Inflammatory macrophage treated with lipopolysaccharide for 4 hours (primary cell): ENCODE measurements around the gene KRTAP10-11.
"Not testable (repeated sequence)": the region's sequence is repeated elsewhere in the genome, so short reads cannot be mapped to it uniquely, and the experiment has no call there.

Experiments
- DNase-seq: peaks from one replicate; pipeline ENCODE4 v3.0.0-alpha.2; 2020

Gene KRTAP10-11

DNA sequence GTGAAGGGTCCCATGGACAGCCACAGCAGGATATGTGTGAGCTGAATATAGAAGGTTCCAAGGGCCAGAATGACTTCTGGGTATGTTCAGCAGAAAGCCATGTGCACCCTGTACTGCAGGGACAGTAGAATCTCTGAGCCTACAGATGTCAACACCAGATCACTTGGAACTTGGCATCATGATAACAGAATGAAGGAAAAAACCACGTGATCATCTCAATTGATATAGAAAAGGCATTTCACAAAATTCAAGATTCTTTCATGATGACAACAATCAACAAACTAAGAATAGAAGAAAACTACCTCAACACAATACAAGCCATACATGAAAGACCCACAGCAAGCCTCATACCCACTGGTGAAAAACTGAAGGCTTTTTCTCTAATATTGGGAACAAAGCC is 21.4 kb downstream of the KRTAP10-11 start:
- DNase-seq = no peak

DNA sequence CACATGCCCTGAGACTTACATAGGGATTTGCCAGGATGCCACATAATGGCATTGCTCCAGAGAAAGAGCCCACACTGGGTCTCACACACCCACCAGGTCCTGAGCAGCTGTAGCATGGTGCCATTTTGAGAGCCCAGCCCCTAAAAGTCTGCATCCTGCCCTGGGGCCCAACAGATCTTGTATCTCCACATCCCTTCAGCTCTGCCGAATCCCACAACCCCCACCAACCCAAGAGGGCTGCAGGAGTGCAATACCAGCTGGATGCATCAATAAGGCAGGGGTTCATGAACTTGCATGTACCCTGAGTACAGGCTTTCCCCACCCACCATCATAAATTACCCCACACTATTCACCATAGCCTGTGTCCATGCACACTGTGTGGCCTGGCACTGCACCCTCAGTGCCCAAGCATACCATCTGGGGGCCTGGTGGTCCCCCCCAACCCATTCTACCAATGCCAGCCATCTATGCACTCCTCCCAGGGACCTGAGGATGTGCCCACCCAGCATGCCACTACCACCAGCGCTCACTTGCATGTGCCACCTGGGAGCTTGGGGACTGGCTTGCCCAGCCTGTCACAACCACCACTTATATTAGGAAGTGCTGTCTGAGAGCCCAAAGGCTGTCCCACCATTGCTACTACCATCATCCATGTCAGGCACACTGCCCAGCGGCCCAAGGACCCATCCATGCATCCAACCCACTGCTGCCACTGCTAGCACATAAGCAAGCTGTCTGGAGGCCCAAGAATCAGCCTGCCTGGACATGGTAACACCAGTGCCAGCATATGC is 24.6 kb downstream of the KRTAP10-11 start:
- DNase-seq = no peak

DNA sequence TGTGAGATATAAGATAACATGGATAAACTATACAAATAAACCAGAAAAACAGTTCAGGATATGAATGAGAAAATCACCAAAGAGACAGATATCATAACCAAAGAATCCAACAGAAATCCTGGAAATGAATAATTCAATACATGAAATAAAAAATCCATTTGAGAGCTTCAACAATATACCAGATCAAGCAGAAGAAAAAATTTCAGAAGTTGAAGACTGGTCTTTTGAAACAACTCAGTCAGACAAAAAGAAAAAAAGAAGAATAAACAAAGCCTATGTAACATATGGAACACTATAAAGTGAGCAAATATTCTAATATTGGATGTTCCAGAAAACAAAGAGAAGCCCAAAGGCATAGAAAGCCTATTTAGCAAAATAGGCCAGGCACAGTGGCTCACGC is 25.7 kb downstream of the KRTAP10-11 start:
- DNase-seq = no peak

DNA sequence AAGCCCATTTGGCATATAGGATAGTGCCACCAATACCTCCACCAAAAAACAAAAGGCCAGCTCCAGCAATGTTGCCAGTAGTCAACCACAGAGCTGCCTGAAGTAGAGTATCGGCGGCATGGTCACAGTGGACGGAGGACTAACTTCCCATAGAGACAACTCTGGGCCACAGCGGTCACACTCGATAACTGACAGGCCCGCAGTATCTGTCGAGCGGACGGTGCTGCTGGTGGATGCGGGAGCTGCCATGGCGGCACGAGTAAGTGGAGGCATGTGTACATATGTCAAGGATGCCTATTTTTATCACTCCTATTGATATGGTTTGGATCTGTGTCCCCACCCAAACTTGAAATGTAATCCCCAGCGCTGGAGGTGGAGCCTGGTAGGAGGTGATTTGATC is 31.7 kb downstream of the KRTAP10-11 start:
- no peak for DNase-seq

DNA sequence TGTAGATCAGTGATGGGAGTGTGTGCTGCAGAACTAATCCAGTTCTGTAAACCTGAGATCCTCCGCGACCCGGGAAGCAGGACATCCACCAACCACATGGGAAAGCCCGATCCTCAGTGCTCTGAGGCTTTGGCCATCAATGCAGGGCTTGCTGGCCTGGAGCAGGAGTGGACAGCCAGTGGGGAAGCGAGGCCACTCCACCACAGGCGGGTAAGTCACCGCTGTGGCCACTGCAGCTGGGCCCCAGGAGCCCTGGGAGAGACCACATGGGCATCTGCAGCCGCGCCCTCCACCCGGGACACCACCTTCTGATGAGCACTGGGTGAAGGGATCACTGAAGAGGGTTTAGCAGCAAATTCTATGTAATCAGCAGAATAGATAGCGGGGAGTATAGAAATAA is 34.9 kb downstream of the KRTAP10-11 start:
- DNase-seq = no peak

DNA sequence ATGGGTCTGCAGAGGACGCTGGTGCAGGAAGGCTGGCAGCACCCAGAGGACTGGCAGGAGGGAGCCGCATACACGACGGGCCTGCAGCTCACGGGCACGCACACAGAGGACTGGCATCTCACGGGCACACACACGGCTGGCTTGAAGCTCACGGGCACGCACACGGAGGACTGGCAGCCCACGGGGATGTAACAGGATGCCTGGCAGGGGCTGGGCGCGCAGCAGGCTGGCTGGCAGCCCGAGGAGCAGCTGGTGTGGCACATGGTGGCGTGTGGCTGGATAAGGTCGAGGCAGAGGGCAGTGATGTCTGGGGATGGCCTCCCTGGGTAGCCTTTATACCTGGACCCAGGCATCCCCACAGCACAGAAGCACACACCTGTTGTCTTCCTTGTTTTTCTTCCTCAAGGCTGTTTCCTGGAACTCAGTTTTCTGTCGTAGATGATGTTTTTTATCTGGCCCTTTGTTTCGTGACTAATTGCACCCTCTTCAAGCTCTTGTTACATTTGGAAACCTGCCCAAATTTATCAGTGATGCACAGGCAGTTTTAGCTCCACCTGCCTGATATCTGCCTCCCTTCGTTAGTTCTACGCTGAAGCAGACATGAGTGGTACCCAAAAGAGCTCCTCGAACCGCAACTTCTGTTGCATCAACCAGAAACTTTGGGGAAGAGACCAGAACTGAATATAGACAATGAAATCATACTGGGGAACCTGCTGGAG is 35.8 kb downstream of the KRTAP10-11 start, which contains the start of gene KRTAP12-1:
Gene KRTAP12-1, minus strand, starts transcription at position 303 of the 719 bp plus-strand sequence. Its CDS starts 40 bp downstream, at position 263.
- no peak for DNase-seq

DNA sequence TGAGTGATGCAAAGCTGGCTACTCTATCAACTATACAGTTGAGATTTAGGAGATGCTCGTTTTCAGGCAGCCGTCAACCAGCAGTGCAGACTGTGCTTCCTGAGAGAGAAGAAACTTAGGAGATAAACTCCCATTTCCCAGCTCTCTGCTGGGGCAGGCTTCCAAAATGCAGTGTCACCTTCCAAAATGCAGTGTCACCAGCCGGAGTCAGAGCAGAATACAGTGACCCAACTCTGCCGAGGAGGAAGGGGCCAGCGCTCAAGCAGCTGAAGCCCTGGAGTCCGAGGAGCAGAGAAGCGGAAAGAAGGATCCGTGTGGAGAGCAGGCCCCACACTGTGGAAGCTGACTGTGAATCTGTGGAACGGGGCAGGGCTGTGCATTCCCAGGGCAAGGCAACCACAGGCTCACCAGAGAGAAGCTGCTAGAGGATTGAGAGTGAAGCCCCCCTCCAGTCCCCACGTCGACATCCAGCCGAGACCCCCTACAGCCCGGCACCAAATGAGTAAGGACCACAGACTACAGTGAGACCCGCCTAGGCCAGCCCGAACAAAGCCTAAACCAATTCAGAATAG is 36.5 kb downstream of the KRTAP10-11 start:
- DNase-seq = no peak

DNA sequence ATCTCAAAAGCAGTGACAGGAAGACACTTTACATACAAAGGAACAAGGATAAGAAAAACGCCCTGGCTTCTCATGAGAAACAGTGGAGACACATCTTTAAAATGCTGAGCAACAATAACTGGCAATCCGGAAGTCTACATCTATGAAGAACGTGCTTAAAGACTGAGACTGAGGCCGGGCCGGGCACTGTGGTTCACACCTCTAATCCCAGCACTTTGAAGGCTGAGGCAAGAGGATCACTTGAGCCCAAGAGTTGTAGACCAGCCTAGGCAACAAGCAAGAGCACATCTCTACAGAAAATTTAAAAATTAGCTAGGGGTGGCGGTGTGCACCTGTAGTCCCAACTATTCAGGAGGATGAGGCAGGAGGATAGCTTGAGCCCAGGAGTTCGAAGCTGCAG is 37.9 kb downstream of the KRTAP10-11 start:
- no peak for DNase-seq

DNA sequence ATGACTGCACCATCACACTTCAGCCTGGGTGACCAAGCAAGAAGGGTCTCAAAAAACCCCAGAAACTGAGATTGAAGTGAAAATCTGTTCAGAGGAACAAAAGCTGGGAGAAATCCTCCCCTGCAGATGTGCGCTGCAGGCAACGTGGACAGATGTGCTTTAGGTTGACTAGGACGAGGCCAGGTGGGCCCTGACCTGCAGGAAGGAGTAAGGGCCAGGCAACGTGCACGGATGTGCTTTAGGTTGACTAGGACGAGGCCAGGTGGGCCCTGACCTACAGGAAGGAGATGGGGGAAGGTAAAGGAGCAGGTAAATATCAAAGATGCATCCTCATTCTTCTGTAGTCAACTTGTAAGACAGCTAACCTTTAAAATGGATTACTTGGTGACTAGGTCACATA is 38.3 kb downstream of the KRTAP10-11 start:
- no peak for DNase-seq

DNA sequence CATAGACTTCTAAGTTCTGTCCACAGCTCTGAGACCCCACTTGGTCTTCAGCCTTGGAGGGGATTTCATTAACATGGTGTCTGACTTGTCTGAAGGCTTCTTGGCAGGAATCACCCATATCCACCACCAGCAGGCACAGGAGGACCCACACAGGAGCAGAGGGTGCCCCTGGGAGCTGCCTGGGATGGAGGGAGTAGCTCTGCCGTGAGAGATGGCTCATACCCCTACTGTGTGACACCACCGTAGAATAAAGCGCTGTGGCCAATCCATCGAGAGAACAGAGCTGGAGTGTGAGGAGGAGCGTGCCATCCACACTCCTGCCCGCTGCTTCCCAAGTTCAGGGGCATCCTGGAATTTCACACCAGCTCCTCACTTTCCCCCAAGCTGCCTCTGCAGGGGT is 38.8 kb downstream of the KRTAP10-11 start:
- not testable (repeated sequence) for DNase-seq

DNA sequence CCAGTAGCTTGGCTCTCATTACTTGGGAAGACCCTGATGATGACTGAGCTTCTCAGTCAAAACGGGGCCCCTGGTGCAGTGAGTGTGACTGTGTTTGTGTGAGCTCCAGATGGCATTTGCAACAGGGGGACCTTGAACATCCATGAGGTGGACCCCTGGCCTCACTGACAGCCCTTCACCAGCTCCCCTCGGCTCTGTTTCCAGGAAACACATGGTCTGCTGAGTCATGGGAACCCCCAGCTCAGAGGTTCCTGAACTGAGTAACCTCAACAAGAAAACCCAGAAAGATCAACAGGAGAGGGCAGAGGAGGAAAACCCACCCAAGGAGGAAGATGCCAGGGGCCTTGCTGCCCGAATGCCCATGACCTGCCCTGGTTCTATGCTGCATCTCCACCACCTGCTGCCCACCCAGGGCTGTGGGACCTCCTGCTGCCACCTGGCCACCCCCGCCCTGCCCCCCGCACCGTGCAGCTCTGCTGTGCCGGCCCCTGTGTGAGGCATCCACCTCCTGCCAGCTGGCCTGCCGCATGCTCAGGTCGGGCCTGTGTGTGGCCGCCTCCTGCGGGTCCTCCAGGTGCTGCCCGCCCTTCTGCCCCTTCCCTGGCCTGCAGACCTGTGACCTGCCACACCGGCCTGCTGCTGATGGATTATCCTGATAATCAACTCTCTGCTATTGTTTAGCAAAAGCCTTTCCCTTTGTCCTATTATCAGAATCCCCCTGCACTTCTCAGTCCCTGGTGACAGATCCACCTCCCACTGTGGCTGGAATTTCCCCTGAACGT is 40.0 kb downstream of the KRTAP10-11 start:
- no peak for DNase-seq

DNA sequence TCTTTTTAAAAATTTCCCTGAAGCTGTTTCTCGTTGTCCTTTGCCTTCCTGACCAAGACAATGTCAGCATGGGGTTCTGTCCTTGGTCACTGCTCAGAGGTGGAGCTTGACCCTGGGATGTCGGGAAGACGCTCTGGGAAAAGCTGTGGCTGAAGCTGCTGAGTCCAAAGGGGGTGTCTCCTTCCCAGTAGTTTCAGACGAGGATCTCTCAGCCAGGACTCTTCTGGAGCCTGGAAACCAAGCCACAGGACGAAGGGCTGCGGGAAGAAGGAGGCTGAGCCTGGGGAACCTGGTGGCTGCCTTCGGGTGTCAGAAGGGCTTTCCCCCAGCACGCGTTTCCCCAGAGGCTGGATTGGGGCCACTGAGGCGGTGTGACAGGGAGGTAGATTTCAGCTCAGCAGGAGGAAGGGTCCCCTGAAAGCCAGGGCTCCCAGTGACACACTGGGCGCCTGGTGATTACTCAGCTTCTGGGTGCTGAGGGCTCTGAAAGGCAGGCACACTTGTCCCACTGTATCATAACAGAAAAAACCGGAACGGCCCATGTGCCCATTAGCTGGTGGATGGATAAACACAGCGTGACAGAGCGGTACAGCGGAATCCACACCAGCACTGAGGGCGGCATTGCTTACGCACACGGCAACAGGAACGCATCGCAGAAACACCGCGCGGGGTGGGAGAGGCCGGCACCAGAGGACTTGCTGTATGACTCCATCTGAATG is 40.8 kb downstream of the KRTAP10-11 start:
- DNase-seq = no peak

DNA sequence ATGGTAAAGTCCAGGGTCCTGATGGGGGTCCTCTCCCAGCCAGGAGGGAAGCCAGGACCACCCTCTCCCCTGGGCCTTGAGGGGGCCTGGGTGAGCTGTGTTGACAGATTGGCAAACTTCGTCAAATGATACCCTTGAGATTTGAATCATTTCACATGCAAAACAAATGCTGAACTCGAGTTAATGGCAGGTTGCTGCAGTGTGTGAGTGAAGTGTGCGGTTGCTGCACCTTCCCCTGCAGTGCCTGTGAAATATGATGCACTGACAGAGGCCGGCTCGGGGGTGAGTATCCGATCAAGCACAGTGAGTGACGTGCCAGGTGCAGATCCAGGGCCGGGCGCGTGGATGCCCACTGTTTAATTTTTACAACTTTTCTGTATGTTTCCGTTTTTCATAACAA is 41.5 kb downstream of the KRTAP10-11 start:
- DNase-seq = no peak

DNA sequence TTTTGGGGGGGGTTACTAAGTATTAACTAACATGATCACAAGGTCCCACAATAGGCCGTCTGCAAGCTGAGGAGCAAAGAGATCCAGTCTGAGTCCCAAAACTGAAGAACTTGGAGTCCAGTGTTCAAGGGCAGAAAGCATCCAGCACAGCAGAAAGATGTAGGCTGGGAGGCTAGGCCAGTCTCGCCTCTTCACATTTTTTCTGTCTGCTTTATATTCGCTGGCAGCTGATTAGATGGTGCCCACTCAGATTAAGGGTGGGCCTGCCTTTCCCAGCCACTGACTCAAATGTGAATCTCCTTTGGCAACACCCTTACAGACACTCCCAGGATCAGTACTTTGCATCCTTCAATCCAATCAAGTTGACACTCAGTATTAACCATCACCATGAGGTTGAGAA is 43.5 kb downstream of the KRTAP10-11 start:
- not testable (repeated sequence) for DNase-seq

DNA sequence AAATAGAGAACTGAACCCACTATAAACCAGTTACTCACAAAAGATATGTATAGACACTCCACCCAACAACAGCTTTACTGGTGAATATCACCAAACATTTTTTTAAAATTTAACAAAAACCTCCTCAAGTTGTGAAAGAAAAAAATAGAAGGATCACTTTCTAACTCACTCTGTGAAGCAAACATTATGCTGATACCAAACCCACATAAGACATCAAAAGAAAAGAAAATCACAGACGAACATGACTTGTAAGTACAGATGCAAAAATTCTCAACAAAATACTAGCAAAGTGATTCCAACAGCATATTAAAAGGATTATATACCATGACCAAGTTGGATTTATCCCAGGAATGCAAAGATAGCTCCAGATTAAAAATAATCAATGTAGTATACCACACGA is 45.5 kb downstream of the KRTAP10-11 start:
- DNase-seq = no peak

DNA sequence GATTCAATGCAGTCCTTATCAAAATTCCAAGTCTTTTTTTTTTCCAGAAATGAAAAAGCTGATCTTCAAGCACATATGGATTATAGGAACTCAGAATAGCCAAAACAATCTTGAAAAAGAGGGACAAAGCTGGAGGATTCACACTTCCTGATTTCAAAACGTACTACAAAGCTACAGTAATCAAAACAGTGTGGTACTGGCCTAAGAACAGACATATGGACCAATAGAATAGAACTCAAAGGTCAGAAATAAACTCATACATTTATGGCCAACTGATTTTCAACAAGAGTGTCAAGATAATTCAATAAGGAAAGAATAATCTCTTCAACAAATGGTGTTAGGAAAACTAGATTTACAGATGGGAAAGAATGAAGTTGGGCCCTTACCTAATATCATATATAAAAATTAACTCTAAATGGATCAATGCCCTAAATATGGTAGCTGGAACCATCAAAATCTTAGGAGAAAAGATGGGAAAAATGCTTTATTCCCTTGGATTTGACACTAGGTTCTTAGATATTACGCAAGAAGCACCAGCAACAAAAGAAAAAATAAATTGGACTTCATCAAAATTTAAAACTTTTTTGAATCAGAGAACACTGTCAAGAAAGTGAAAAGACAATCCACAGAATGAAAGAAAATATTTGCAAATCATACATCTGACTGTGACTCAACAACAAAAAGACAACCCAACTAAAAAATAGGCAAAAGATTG is 46.7 kb downstream of the KRTAP10-11 start:
- no peak for DNase-seq

DNA sequence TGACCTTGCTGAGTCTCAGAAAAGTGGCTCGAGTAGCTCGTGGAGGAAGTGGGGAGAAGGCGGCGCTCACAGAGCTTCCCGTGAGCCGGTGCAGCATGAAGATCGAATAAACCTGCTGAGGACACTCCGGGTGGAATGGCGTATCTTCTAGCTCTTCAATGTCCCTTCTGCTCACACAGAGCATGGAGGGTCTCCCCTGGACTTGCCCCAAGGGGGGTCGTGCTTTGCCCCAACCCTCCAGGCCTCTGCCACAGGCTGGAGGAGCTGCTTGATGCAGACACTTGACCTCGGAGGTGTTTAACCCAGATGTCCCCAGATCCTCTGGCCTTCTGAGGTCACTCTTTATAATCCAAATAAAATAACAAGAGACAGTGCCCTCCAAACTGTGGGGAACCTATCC is 48.6 kb downstream of the KRTAP10-11 start:
- no peak for DNase-seq

DNA sequence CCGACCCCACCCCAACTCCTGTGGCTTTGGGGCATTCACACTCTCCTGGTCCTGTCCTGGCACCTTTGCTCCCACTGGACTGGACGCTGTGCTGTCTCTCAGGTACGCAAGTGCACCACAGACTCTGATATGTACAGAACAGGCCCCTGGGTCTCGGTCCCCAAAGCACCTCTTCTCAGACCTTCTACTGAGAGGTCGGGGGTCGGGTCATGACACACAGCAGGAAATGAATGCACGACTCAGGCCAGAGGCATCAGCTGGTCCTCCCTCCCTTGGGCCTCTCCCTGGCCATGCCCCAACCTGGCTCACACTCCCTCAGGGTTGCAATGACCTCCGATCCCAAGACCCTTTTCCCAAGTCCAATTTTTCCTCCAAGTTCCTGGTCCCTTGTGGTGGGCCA is 49.0 kb downstream of the KRTAP10-11 start:
- no peak for DNase-seq

DNA sequence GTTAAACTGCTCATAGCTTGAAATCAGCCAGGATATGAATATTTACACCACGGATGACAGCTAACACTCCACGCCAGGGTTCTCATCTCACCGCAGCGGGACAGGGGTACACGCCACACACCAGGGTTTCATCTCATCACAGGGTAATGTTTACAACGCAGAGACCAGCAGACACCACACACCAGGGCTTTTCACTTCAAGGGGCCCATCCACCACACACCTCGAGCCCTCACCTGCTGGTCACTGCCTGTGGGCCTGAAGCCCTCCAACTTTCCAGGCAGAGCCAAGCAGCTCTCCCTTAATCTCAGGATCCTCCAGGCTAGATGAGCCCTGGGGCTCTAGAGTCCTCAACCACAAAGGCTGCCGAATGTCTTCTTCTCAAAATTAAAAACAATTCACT is 49.4 kb downstream of the KRTAP10-11 start:
- DNase-seq = no peak

DNA sequence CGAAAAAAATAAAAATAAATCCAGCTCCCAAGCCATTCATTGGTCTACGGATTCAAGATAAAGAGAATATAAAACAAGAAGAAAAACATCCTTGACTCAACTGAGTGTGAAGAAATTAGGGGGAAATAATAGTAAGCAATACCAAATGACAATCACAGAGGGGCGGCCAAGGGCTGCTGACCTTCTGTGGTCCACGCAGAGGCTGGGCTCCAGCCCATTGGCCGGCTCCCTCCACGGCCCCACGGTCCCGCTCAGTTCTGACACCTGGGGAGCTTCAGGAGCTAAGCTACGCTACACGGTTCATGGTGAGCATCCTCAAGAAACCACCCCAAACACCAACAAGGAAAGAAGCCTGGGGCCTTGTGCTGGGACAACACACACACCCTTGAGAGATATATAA is 50.4 kb downstream of the KRTAP10-11 start:
- no peak for DNase-seq
